Spleen (tissue), 11 donors: ENCODE data around the gene HEPACAM. TPM values are rescaled to one million over a fixed set of nuclear protein-coding genes. Genes with fewer than 3 reads are reported as not detected.

Source experiments
- DNase-seq: peaks from one replicate; pipeline ENCODE4 v3.0.0-alpha.2; 2020
- H3K27ac ChIP-seq, 8 donors: fragments of 200-600 bp; sonication (generic) in 7 of 8; 1 replicate in 4 of 8; 2 replicates in 4 of 8; pipeline versions ENCODE4 v1.5.0 to v1.8.0; 2016 to 2021; ENCODE audit warnings: inconsistent platforms in 4 of 8, mild to moderate bottlenecking in 4 of 8, moderate library complexity in 1 of 8
- H3K27me3 ChIP-seq, 7 donors: fragments of 200-600 bp; sonication (generic) in 6 of 7; replicated peaks in 1 of 7; 1 replicate in 4 of 7; 2 replicates in 3 of 7; pipeline versions ENCODE4 v1.5.0 to v1.8.0; 2016 to 2021; ENCODE audit warnings: inconsistent platforms in 3 of 7, mild to moderate bottlenecking in 1 of 7
- H3K36me3 ChIP-seq, 6 donors: fragments of 200-600 bp; sonication (generic) in 5 of 6; 1 replicate in 4 of 6; 2 replicates in 2 of 6; pipeline versions ENCODE4 v1.5.0 to v1.8.0; 2016 to 2021; ENCODE audit warnings: inconsistent platforms in 2 of 6
- H3K4me1 ChIP-seq, 6 donors: fragments of 200-600 bp; sonication (generic) in 5 of 6; 1 replicate in 3 of 6; 2 replicates in 3 of 6; pipeline versions ENCODE4 v1.5.0 to v1.8.0; 2016 to 2021; ENCODE audit warnings: inconsistent platforms in 3 of 6
- H3K4me3 ChIP-seq, 8 donors: fragments of 200-600 bp; sonication (generic) in 7 of 8; 1 replicate in 4 of 8; 2 replicates in 4 of 8; pipeline versions ENCODE4 v1.5.0 to v1.8.0; 2016 to 2021; ENCODE audit warnings: inconsistent platforms in 4 of 8, mild to moderate bottlenecking in 4 of 8, moderate library complexity in 2 of 8
- H3K9me3 ChIP-seq, 8 donors: fragments of 200-600 bp; sonication (generic) in 7 of 8; 1 replicate in 4 of 8; 2 replicates in 4 of 8; pipeline versions ENCODE4 v1.5.0 to v1.8.0; 2016 to 2021; ENCODE audit warnings: inconsistent platforms in 4 of 8
- POLR2A ChIP-seq, 3 donors: fragments of 450-650 bp; IDR thresholded peaks; one replicate each; pipeline ENCODE4 v1.5.1; 2017; ENCODE audit warnings: antibody characterized with exemption in 3 of 3, mild to moderate bottlenecking in 1 of 3
- POLR2AphosphoS5 ChIP-seq, 3 donors: sonication (generic); formaldehyde crosslinking; IDR thresholded peaks; one replicate each; pipeline ENCODE4 v1.5.1; 2017; ENCODE audit warnings: antibody characterized with exemption in 3 of 3
- WGBS, 5 donors: extraction: QIAGEN DNeasy Blood & Tissue Kit in 3 of 5; methylation state at CpG; one replicate each; pipeline versions ENCODE4 v1.1.5 to v1.1.7; 2013 to 2018; 5-methylcytosine and 5-hydroxymethylcytosine counted together
- intact Hi-C: fragments of 100-400 bp; cut with DNase I; formaldehyde crosslinking; loops from one replicate; pipeline ENCODE4 v1.15.0; 2023; ENCODE audit warnings: low total_unique reads
- polyA plus RNA-seq, 3 donors: library from polyadenylated mRNA; stranded (reverse); fragments of 200-250 nt; gene quantifications; one replicate each; pipeline ENCODE4 v1.2.1, GENCODE V29; 2013
- total RNA-seq, 7 donors: library from RNA; depleted of rRNA in 3 of 7; stranded (reverse); fragments of >200 nt in 3 of 7; fragmentation: NEBNext Ultra II Directional in 4 of 7; extraction: Animal tissue kit (Norgen Biotek cat#: 25700) in 4 of 7; gene quantifications; one replicate each; pipeline versions ENCODE4 v1.1.0 to v1.2.1, GENCODE V29; 2016 to 2021
- TF ChIP-seq, protein P1 (sequence below), 11 experiments: fragments of 200-600 bp in 7 of 11; fragments of 450-650 bp in 4 of 11; sonication (generic) in 4 of 11; IDR thresholded peaks in 8 of 11; conservative IDR thresholded peaks in 3 of 11; 1 replicate in 7 of 11; 2 replicates in 4 of 11; pipeline versions ENCODE4 v1.4.0 to v1.8.0; 2016 to 2021; ENCODE audit warnings: antibody characterized with exemption in 11 of 11, inconsistent platforms in 4 of 11, mild to moderate bottlenecking in 1 of 11
- donor health status: healthy with polysubstance abuse.
- donor health status: DM: no; HTN: no; CAD: no; lungs with moderate emphysema.
- donor health status: DM: no; HTN: no; CAD: no.
- donor health status: Bipolar disorder and iron deficiency.
- donor health status: healthy.
- donor health status: DM: no; HTN: no; CAD: no.
- donor health status: DM: yes; HTN: yes; CAD: no.

HEPACAM gene
- total and polyA plus RNA-seq, 10 donors = 0.04 to 2.7 (median 0.30) TPM; not detected in 6

DNA sequence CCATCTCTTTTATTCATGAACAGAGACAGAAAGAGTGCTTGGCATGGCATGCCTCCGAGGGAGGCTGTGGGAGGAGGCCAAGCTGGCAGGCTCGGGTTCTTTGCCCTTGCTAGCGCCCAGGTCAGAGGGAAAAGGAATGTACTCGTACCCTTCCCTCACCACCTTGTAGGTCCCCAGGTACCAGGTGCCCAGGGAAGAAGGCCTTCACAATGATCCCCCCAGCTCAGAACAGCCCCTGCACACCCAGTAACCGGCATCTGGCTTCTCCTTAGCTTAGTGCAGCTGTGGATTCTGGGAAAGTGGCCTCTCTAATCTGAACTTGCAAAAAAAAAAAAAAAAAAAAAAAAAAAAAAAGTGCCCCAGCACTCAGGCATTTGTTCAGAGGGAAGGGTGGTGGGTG, 15.5 kb downstream of the HEPACAM start:
- no peak for TF ChIP-seq POLR2AphosphoS5 (IDR thresholded peaks at IDR 0.05)
- TF ChIP-seq POLR2A (IDR thresholded peaks at IDR 0.05) = no peak
- TF ChIP-seq, protein P1, sequence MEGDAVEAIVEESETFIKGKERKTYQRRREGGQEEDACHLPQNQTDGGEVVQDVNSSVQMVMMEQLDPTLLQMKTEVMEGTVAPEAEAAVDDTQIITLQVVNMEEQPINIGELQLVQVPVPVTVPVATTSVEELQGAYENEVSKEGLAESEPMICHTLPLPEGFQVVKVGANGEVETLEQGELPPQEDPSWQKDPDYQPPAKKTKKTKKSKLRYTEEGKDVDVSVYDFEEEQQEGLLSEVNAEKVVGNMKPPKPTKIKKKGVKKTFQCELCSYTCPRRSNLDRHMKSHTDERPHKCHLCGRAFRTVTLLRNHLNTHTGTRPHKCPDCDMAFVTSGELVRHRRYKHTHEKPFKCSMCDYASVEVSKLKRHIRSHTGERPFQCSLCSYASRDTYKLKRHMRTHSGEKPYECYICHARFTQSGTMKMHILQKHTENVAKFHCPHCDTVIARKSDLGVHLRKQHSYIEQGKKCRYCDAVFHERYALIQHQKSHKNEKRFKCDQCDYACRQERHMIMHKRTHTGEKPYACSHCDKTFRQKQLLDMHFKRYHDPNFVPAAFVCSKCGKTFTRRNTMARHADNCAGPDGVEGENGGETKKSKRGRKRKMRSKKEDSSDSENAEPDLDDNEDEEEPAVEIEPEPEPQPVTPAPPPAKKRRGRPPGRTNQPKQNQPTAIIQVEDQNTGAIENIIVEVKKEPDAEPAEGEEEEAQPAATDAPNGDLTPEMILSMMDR (IDR thresholded peaks at IDR 0.05 in 8 of 11, conservative IDR thresholded peaks at IDR 0.05 in 3 of 11) = no peak
- H3K4me3 ChIP-seq = peak overlapping the region in 1 of 8 donors; percentile 72
- peak overlapping the region in 6 of 8 donors; percentile 20 to 83 (median 82) for H3K27ac ChIP-seq

DNA sequence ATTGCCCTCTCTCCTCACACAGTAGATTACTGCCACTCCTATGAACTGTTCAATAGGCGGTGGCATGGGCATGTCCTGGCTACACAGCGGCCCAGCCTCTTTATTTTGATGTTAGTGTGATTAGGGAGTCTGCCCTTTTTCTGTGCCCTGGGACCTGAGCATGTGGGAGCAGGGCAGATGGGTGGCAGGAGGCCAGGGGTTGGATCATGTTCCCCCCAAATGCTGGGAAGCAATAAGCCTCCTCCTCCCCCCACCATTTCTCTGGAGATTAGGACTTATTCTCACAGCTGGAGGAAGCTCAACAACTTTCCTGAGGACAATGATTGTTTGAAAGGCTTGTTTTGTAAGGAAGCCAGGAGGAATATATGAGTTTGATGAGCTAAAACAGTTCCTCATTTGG, 15.9 kb downstream of the HEPACAM start:
- intact Hi-C loops = no loop called here
- 94 to 100% (median 97%) methylated on average over 2 of the region's 2 CpGs for WGBS, 5 donors
- Histone ChIP-seq H3K9me3 (no peaks in the 10 kb centered on the region), H3K27me3 (peaks cover 0 to 16% (median 7%) of the 10 kb centered on the region in 7 donors), H3K36me3 (no peaks in the 10 kb centered on the region), H3K4me1 (peaks cover 0 to 16% (median 10%) of the 10 kb centered on the region in 6 donors), H3K4me3 (no peak overlapping the region), H3K27ac (peak overlapping the region in 1 of 8 donors; percentile 81)
- TF ChIP-seq POLR2A (IDR thresholded peaks at IDR 0.05) (no peak), POLR2AphosphoS5 (IDR thresholded peaks at IDR 0.05) (no peak)
- TF ChIP-seq, protein P1 (IDR thresholded peaks at IDR 0.05 in 8 of 11, conservative IDR thresholded peaks at IDR 0.05 in 3 of 11) = no peak
- DNase-seq = no peak

More for the DNA sequence above, 15.5 kb downstream of the HEPACAM start:
- 90 to 95% (median 94%) methylated on average over 5 of the region's 5 CpGs for WGBS, 5 donors
- peaks cover 0 to 16% (median 7%) of the 10 kb centered on the region in 7 donors for H3K27me3 ChIP-seq
- no peaks in the 10 kb centered on the region for H3K36me3 ChIP-seq
- DNase-seq = no peak
- no peaks in the 10 kb centered on the region for H3K9me3 ChIP-seq
- H3K4me1 ChIP-seq = peaks cover 0 to 16% (median 10%) of the 10 kb centered on the region in 6 donors
- intact Hi-C loops = no loop called here

DNA sequence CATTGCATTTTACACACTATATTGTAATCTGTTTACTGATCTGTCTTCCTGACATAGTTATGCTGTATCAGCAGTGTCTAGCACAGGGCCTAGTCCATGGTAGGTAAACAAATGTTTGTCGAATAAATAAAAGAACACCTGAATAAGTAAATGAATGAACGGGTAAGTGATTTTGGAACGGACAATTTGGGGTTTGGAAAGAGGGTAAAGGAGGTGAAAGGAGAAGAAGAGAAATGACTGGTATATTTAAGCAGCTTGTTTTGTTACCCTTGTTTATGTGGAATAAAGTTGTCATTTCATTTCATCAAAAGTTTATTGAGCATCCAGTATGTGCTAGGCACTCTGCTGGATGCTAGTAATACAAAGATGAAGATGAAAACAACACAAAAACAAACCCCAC, 16.9 kb downstream of the HEPACAM start, which contains the start of gene HEPN1:
TSS of gene HEPN1 (plus strand) at position 301 of the 400 bp plus-strand sequence.
- Histone ChIP-seq H3K36me3 (no peaks in the 10 kb centered on the region), H3K27me3 (peaks cover 0 to 16% (median 7%) of the 10 kb centered on the region in 7 donors), H3K27ac (peak within 1 kb of the TSS in 1 of 8 donors; percentile 81), H3K4me3 (no peak within 1 kb of the TSS), H3K9me3 (no peaks in the 10 kb centered on the region), H3K4me1 (peaks cover 0 to 16% (median 10%) of the 10 kb centered on the region in 6 donors)
- intact Hi-C loops = no loop called here
- 91 to 97% (median 95%) methylated on average over 3 of the region's 3 CpGs for WGBS, 5 donors
- DNase-seq = no peak
- TF ChIP-seq POLR2AphosphoS5 (IDR thresholded peaks at IDR 0.05) (no peak), POLR2A (IDR thresholded peaks at IDR 0.05) (no peak)
- TF ChIP-seq, protein P1 (IDR thresholded peaks at IDR 0.05 in 8 of 11, conservative IDR thresholded peaks at IDR 0.05 in 3 of 11) = no peak

DNA sequence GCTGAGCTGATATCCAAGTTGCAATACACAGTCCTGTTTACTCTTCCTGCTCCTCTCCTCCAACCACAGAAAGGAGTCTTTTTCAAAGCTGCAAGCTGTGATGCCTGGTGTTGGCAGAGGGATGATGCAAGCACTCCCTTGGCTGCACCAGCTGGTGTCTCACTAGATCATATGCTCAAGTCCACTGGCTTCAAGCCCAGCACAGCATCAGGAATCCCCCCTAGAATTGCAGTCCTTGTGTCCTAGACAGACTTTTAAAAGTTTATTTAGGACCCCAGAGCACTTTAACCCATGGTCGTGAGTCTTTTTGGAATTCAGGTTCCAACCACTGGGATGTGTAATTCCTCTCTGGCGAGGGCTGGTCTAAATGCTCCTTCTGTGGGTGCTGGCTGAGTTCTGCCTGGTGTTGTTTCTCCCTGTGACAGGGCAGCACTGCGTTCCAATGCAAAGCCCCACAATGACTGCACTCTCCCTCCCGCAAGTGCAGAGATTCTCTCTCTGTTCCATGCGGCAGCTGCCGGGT, 18.7 kb downstream of the HEPACAM start:
- TF ChIP-seq POLR2A (IDR thresholded peaks at IDR 0.05) (no peak), POLR2AphosphoS5 (IDR thresholded peaks at IDR 0.05) (no peak)
- TF ChIP-seq, protein P1 (IDR thresholded peaks at IDR 0.05 in 8 of 11, conservative IDR thresholded peaks at IDR 0.05 in 3 of 11) = no peak
- Histone ChIP-seq H3K27ac (no peak overlapping the region), H3K9me3 (peaks cover 0 to 6% (median 4%) of the 10 kb centered on the region in 8 donors), H3K27me3 (peaks cover 0 to 15% (median 7%) of the 10 kb centered on the region in 7 donors), H3K4me1 (peaks cover 0 to 16% (median 10%) of the 10 kb centered on the region in 6 donors), H3K36me3 (no peaks in the 10 kb centered on the region), H3K4me3 (no peak overlapping the region)
- 74 to 90% (median 81%) methylated on average over 6 of the region's 6 CpGs for WGBS, 5 donors
- no peak for DNase-seq
- intact Hi-C loops = no loop called here
